ENCODE results near the gene ARHGAP9. TPM values are rescaled to one million over a fixed set of nuclear protein-coding genes. Genes with fewer than 3 reads are reported as not detected.

ARHGAP9 gene
- total RNA-seq, 2 experiments from 2014 or later, result 354 to 370 TPM

- POLR2A ChIA-PET, result no interaction called here
- Mint-ChIP-seq H3K36me3 (ENCODE audit: low read depth) (peaks cover 8% of the 10 kb centered on the region), H3K4me1 (ENCODE audit: low read depth) (peaks cover 41% of the 10 kb centered on the region), H3K27ac (no peak overlapping the region), H3K27me3 (peaks cover 19% of the 10 kb centered on the region), H3K9me3 (no peaks in the 10 kb centered on the region), H3K4me3 (peak overlapping the region; percentile 25)
- CTCF ChIA-PET, result interaction anchor here (1.2 kb wide), 1 partner anchor 25 kb away, joined by 3 read pairs; no protein-coding TSS in a partner anchor
- Histone ChIP-seq H3K27me3 (ENCODE audit: control insufficient read depth in 1 of 2, insufficient read depth in 2 of 2, low read length in 2 of 2) (peaks cover 9 to 11% of the 10 kb centered on the region in 2 experiments), H3K9me3 (ENCODE audit: control insufficient read depth in 1 of 2, insufficient read depth in 1 of 2, low read length in 2 of 2) (no peaks in the 10 kb centered on the region), H3K4me1 (ENCODE audit: insufficient read depth, low read length) (peaks cover 47% of the 10 kb centered on the region), H3K27ac (ENCODE audit: low read depth in 1 of 2, low read length in 2 of 2) (no peak overlapping the region), H3K36me3 (ENCODE audit: insufficient read depth, low read length) (no peaks in the 10 kb centered on the region), H3K4me3 (ENCODE audit: low read length) (no peak overlapping the region)
- DNase-seq (no peak), ATAC-seq (ENCODE audit: poor library complexity) (no peak)
- intact Hi-C loops (cut with DNase I, micrococcal nuclease), result loop anchor here (2.0 to 10.0 kb wide), 2 partner anchors 28 to 192 kb away; no protein-coding TSS in a partner anchor
- TF ChIP-seq, protein P1, sequence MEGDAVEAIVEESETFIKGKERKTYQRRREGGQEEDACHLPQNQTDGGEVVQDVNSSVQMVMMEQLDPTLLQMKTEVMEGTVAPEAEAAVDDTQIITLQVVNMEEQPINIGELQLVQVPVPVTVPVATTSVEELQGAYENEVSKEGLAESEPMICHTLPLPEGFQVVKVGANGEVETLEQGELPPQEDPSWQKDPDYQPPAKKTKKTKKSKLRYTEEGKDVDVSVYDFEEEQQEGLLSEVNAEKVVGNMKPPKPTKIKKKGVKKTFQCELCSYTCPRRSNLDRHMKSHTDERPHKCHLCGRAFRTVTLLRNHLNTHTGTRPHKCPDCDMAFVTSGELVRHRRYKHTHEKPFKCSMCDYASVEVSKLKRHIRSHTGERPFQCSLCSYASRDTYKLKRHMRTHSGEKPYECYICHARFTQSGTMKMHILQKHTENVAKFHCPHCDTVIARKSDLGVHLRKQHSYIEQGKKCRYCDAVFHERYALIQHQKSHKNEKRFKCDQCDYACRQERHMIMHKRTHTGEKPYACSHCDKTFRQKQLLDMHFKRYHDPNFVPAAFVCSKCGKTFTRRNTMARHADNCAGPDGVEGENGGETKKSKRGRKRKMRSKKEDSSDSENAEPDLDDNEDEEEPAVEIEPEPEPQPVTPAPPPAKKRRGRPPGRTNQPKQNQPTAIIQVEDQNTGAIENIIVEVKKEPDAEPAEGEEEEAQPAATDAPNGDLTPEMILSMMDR (IDR thresholded peaks at IDR 0.05), result no peak
Measured at GRCh38 chr12:57456737-57457490, 22.8 kb downstream of the ARHGAP9 start.

GRCh38 chr12:57456145-57456700 lies 23.4 kb downstream of the ARHGAP9 start:
- H3K27ac ChIP-seq (ENCODE audit: low read depth in 1 of 2, low read length in 2 of 2), result no peak overlapping the region
- H3K9me3 Mint-ChIP-seq, result no peaks in the 10 kb centered on the region
- peaks cover 40% of the 10 kb centered on the region for H3K4me1 ChIP-seq (ENCODE audit: insufficient read depth, low read length)
- TF ChIP-seq, protein P1 (IDR thresholded peaks at IDR 0.05), result peak; percentile 56
- H3K36me3 Mint-ChIP-seq (ENCODE audit: low read depth), result peaks cover 8% of the 10 kb centered on the region
- H3K27ac Mint-ChIP-seq, result no peak overlapping the region
- DNase-seq (peak in 8 of 14 experiments; percentile 28 to 75 (median 48)), ATAC-seq (ENCODE audit: poor library complexity) (no peak)
- H3K4me3 ChIP-seq (ENCODE audit: low read length), result no peak overlapping the region
- peaks cover 6 to 10% of the 10 kb centered on the region in 2 experiments for H3K27me3 ChIP-seq (ENCODE audit: control insufficient read depth in 1 of 2, insufficient read depth in 2 of 2, low read length in 2 of 2)
- ChIA-PET CTCF (interaction anchor here (0.7 to 1.3 kb wide), 5 partner anchors 9 to 177 kb away, joined by 3 to 5 read pairs (median 3); partner anchors contain the start of gene B4GALNT1), POLR2A (interaction anchor here (1.1 kb wide), 1 partner anchor 21 kb away, joined by 3 read pairs; no protein-coding TSS in a partner anchor)
- peaks cover 34% of the 10 kb centered on the region for H3K4me1 Mint-ChIP-seq (ENCODE audit: low read depth)
- intact Hi-C loops (cut with DNase I, micrococcal nuclease), result loop anchor here (2.0 to 10.0 kb wide), 2 partner anchors 27 to 191 kb away; no protein-coding TSS in a partner anchor
- H3K4me3 Mint-ChIP-seq, result peak overlapping the region; percentile 49
- H3K36me3 ChIP-seq (ENCODE audit: insufficient read depth, low read length), result no peaks in the 10 kb centered on the region
- no peaks in the 10 kb centered on the region for H3K9me3 ChIP-seq (ENCODE audit: control insufficient read depth in 1 of 2, insufficient read depth in 1 of 2, low read length in 2 of 2)
- peaks cover 14% of the 10 kb centered on the region for H3K27me3 Mint-ChIP-seq

GRCh38 chr12:57455374-57456144 lies 24.1 kb downstream of the ARHGAP9 start:
- no peak overlapping the region for H3K4me3 Mint-ChIP-seq
- POLR2A ChIA-PET, result interaction anchor here (0.8 to 1.1 kb wide), 2 partner anchors 22 to 26 kb away, joined by 3 to 4 read pairs; no protein-coding TSS in a partner anchor
- TF ChIP-seq, protein P1 (IDR thresholded peaks at IDR 0.05), result no peak

More at GRCh38 chr12:57455374-57456144, 24.1 kb downstream of the ARHGAP9 start:
- intact Hi-C loops (cut with DNase I, micrococcal nuclease), result loop anchor here (2.0 to 10.0 kb wide), 3 partner anchors 21 to 191 kb away; partner anchors contain the start of gene INHBC (in 1 of the 2)
- Mint-ChIP-seq H3K27ac (no peak overlapping the region), H3K9me3 (no peaks in the 10 kb centered on the region), H3K36me3 (ENCODE audit: low read depth) (peaks cover 8% of the 10 kb centered on the region), H3K4me1 (ENCODE audit: low read depth) (peaks cover 27% of the 10 kb centered on the region), H3K27me3 (peaks cover 11% of the 10 kb centered on the region)
- Histone ChIP-seq H3K27me3 (ENCODE audit: control insufficient read depth in 1 of 2, insufficient read depth in 2 of 2, low read length in 2 of 2) (peaks cover 0 to 4% of the 10 kb centered on the region in 2 experiments), H3K27ac (ENCODE audit: low read depth in 1 of 2, low read length in 2 of 2) (no peak overlapping the region), H3K4me1 (ENCODE audit: insufficient read depth, low read length) (peaks cover 33% of the 10 kb centered on the region), H3K9me3 (ENCODE audit: control insufficient read depth in 1 of 2, insufficient read depth in 1 of 2, low read length in 2 of 2) (no peaks in the 10 kb centered on the region), H3K36me3 (ENCODE audit: insufficient read depth, low read length) (no peaks in the 10 kb centered on the region), H3K4me3 (ENCODE audit: low read length) (no peak overlapping the region)
- ATAC-seq (ENCODE audit: poor library complexity) (no peak), DNase-seq (no peak)
- CTCF ChIA-PET, result interaction anchor here (0.7 to 1.3 kb wide), 5 partner anchors 10 to 177 kb away, joined by 3 to 5 read pairs (median 3); partner anchors contain the start of gene B4GALNT1
